ENCODE data around the gene AMHR2. TPM values are rescaled to one million over a fixed set of nuclear protein-coding genes. Genes with fewer than 3 reads are reported as not detected.

Gene AMHR2
- total and polyA plus RNA-seq, 2 donors (not counting 1 experiment from before 2014, with no cell fraction given) = not detected

GRCh38 chr12:53453953-53454640, 30.4 kb downstream of the AMHR2 start:
- Mint-ChIP-seq H3K27me3 (no peaks in the 10 kb centered on the region), H3K9me3 (ENCODE audit: insufficient read depth) (no peaks in the 10 kb centered on the region), H3K27ac (no peak overlapping the region), H3K4me3 (peak overlapping the region; percentile 97), H3K4me1 (peaks cover 28% of the 10 kb centered on the region)
- POLR2A ChIA-PET = interaction anchor here (1.6 kb wide), 1 partner anchor 13 kb away, joined by 7 read pairs; the partner anchor contains the start of gene PRR13
- H3K4me1 ChIP-seq (ENCODE audit: control insufficient read depth in 2 of 2, insufficient read depth in 2 of 2, low read length in 2 of 2) = peaks cover 15 to 20% of the 10 kb centered on the region in 2 donors
- H3K9me3 ChIP-seq (ENCODE audit: control extremely low read depth in 1 of 3, control insufficient read depth in 2 of 3, insufficient read depth in 1 of 3, low read length in 2 of 3) = no peaks in the 10 kb centered on the region
- 100% methylated on average over 2 of the region's 6 CpGs for WGBS (ENCODE audit: insufficient coverage)
- no peak overlapping the region for H3K4me3 ChIP-seq (ENCODE audit: control extremely low read depth in 1 of 5, extremely low read depth in 1 of 5, insufficient read depth in 1 of 5, low read depth in 2 of 5, low read length in 4 of 5)
- no peak overlapping the region for H2AFZ ChIP-seq (ENCODE audit: insufficient read depth, low read depth, low read length, poor library complexity, severe bottlenecking)
- peaks cover 15 to 47% of the 10 kb centered on the region in 2 experiments for H3K36me3 ChIP-seq (replicated peaks in 1 of 2; ENCODE audit: control extremely low read depth in 1 of 2, control insufficient read depth in 1 of 2, extremely low read depth in 1 of 2, insufficient read depth in 2 of 2, low read length in 1 of 2)
- H3K9ac ChIP-seq (ENCODE audit: low read length) = no peak overlapping the region
- no peaks in the 10 kb centered on the region for H3K27me3 ChIP-seq (replicated peaks in 1 of 4; ENCODE audit: control extremely low read depth in 1 of 4, control insufficient read depth in 3 of 4, insufficient read depth in 4 of 4, low read length in 3 of 4)
- H3K4me2 ChIP-seq (replicated peaks; ENCODE audit: low read depth, low read length, poor library complexity, severe bottlenecking) = peak overlapping the region; percentile 78
- TF ChIP-seq, protein P1, sequence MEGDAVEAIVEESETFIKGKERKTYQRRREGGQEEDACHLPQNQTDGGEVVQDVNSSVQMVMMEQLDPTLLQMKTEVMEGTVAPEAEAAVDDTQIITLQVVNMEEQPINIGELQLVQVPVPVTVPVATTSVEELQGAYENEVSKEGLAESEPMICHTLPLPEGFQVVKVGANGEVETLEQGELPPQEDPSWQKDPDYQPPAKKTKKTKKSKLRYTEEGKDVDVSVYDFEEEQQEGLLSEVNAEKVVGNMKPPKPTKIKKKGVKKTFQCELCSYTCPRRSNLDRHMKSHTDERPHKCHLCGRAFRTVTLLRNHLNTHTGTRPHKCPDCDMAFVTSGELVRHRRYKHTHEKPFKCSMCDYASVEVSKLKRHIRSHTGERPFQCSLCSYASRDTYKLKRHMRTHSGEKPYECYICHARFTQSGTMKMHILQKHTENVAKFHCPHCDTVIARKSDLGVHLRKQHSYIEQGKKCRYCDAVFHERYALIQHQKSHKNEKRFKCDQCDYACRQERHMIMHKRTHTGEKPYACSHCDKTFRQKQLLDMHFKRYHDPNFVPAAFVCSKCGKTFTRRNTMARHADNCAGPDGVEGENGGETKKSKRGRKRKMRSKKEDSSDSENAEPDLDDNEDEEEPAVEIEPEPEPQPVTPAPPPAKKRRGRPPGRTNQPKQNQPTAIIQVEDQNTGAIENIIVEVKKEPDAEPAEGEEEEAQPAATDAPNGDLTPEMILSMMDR (IDR thresholded peaks at IDR 0.05) = no peak
- TF ChIP-seq EZH2 (IDR thresholded peaks at IDR 0.05; ENCODE audit: borderline replicate concordance, insufficient read depth, low read depth, low read length, poor library complexity, severe bottlenecking) = no peak
- H3K79me2 ChIP-seq (ENCODE audit: control insufficient read depth, insufficient read depth, low read length) = peaks cover 75% of the 10 kb centered on the region
- peak overlapping the region in 1 of 2 donors; percentile 94 for H3K27ac ChIP-seq (ENCODE audit: low read length in 2 of 2)
- DNase-seq = no peak
- no peak for ATAC-seq (ENCODE audit: low read depth)
- intact Hi-C loops (cut with micrococcal nuclease) = loop anchor here (2.0 to 5.0 kb wide), 4 partner anchors 39 to 273 kb away; partner anchors contain the start of genes CALCOCO1, CSAD and ZNF740
- CTCF ChIA-PET = interaction anchor here (0.9 to 2.7 kb wide), 4 partner anchors 22 to 139 kb away, joined by 3 to 8 read pairs (median 4); partner anchors contain the start of gene AAAS
- peaks cover 68% of the 10 kb centered on the region for H4K20me1 ChIP-seq (ENCODE audit: control insufficient read depth, insufficient read depth, low read length, poor library complexity, severe bottlenecking)

DNA sequence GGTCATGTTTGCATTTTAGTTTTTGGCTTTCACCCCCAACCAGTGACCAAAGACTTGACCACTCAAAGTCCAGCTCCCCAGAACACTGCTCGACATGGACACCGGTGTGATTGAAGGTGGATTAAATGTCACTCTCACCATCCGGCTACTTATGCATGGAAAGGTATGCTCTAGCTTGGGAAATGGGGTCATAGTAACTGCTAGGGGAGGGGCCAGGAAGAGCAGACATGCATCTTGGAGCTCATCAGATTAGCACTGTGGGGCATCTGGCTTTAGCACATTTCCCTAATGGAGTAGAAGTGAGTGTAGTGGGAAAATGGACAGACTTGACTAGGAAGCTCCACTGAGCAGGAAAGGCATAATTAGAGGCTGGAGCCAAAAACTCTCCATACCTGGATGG, 31.1 kb downstream of the AMHR2 start:
- Mint-ChIP-seq H3K27ac (no peak overlapping the region), H3K4me3 (peak overlapping the region; percentile 34)
- no peak overlapping the region for H3K4me2 ChIP-seq (replicated peaks; ENCODE audit: low read depth, low read length, poor library complexity, severe bottlenecking)

More for the DNA sequence above, 31.1 kb downstream of the AMHR2 start:
- peaks cover 15 to 53% of the 10 kb centered on the region in 2 experiments for H3K36me3 ChIP-seq (replicated peaks in 1 of 2; ENCODE audit: control extremely low read depth in 1 of 2, control insufficient read depth in 1 of 2, extremely low read depth in 1 of 2, insufficient read depth in 2 of 2, low read length in 1 of 2)
- ChIA-PET CTCF (interaction anchor here (0.9 to 2.7 kb wide), 3 partner anchors 21 to 140 kb away, joined by 3 to 8 read pairs (median 3); no protein-coding TSS in a partner anchor), POLR2A (interaction anchor here (0.6 kb wide), 1 partner anchor 16 kb away, joined by 3 read pairs; no protein-coding TSS in a partner anchor)
- H2AFZ ChIP-seq (ENCODE audit: insufficient read depth, low read depth, low read length, poor library complexity, severe bottlenecking) = no peak overlapping the region
- H3K79me2 ChIP-seq (ENCODE audit: control insufficient read depth, insufficient read depth, low read length) = peaks cover 81% of the 10 kb centered on the region
- Mint-ChIP-seq H3K4me1 (peaks cover 29% of the 10 kb centered on the region), H3K9me3 (ENCODE audit: insufficient read depth) (no peaks in the 10 kb centered on the region), H3K27me3 (no peaks in the 10 kb centered on the region)
- H3K9ac ChIP-seq (ENCODE audit: low read length) = no peak overlapping the region
- ATAC-seq (ENCODE audit: low read depth) (no peak), DNase-seq (no peak)
- TF ChIP-seq, protein P1 (IDR thresholded peaks at IDR 0.05) = no peak
- TF ChIP-seq EZH2 (IDR thresholded peaks at IDR 0.05; ENCODE audit: borderline replicate concordance, insufficient read depth, low read depth, low read length, poor library complexity, severe bottlenecking) = no peak
- peaks cover 74% of the 10 kb centered on the region for H4K20me1 ChIP-seq (ENCODE audit: control insufficient read depth, insufficient read depth, low read length, poor library complexity, severe bottlenecking)
- no peaks in the 10 kb centered on the region for H3K9me3 ChIP-seq (ENCODE audit: control extremely low read depth in 1 of 3, control insufficient read depth in 2 of 3, insufficient read depth in 1 of 3, low read length in 2 of 3)
- intact Hi-C loops (cut with micrococcal nuclease) = loop anchor here (5.0 kb wide), 2 partner anchors 272 to 273 kb away; partner anchors contain the start of genes CALCOCO1, CSAD and ZNF740
- no peaks in the 10 kb centered on the region for H3K27me3 ChIP-seq (replicated peaks in 1 of 4; ENCODE audit: control extremely low read depth in 1 of 4, control insufficient read depth in 3 of 4, insufficient read depth in 4 of 4, low read length in 3 of 4)
- H3K27ac ChIP-seq (ENCODE audit: low read length in 2 of 2) = no peak overlapping the region
- peaks cover 15 to 20% of the 10 kb centered on the region in 2 donors for H3K4me1 ChIP-seq (ENCODE audit: control insufficient read depth in 2 of 2, insufficient read depth in 2 of 2, low read length in 2 of 2)
- whole genome bisulfite sequencing (ENCODE audit: insufficient coverage) = 100% methylated on average over 1 of the region's 3 CpGs
- no peak overlapping the region for H3K4me3 ChIP-seq (ENCODE audit: control extremely low read depth in 1 of 5, extremely low read depth in 1 of 5, insufficient read depth in 1 of 5, low read depth in 2 of 5, low read length in 4 of 5)
